H1 (cell line): Measurements from ENCODE around the gene COL4A1.

Experiments used
- BRCA1 ChIP-seq: IDR thresholded peaks from 2 replicates; pipeline ENCODE4 v1.6.1; 2012; ENCODE audit warnings: low read depth, low read length, improper control_type of control experiment
- CHD2 ChIP-seq: IDR thresholded peaks from 2 replicates; pipeline ENCODE4 v1.6.1; 2012; ENCODE audit warnings: low read length, improper control_type of control experiment
- FOSL1 ChIP-seq: IDR thresholded peaks from 2 replicates; pipeline ENCODE4 v1.6.1; 2011; ENCODE audit warnings: mild to moderate bottlenecking, low read depth, low read length, moderate library complexity; ENCODE audit not compliant: insufficient read depth
- GABPA ChIP-seq: IDR thresholded peaks from 2 replicates; pipeline ENCODE4 v1.6.1; 2011; ENCODE audit warnings: mild to moderate bottlenecking, low read length, moderate library complexity, borderline replicate concordance; ENCODE audit not compliant: insufficient read depth
- HDAC2 ChIP-seq, 2 experiments: fragments of 300-600 bp in 1 of 2; sonication (generic) in 1 of 2; IDR thresholded peaks; 2 replicates each; pipeline ENCODE4 v1.6.1; 2011 to 2012; ENCODE audit warnings: low read depth in 2 of 2, low read length in 2 of 2, mild to moderate bottlenecking in 2 of 2, moderate library complexity in 2 of 2, borderline replicate concordance in 1 of 2, inconsistent platforms in 1 of 2
- POLR2A ChIP-seq, 2 experiments: IDR thresholded peaks; 1 replicate in 1 of 2; 2 replicates in 1 of 2; pipeline ENCODE4 v1.6.1; 2011; ENCODE audit warnings: low read depth in 2 of 2, low read length in 2 of 2, mild to moderate bottlenecking in 2 of 2; ENCODE audit errors: control extremely low read depth in 1 of 2
- RAD21 ChIP-seq, 2 experiments: IDR thresholded peaks in 1 of 2; conservative IDR thresholded peaks in 1 of 2; 2 replicates each; pipeline ENCODE4 v1.6.1; 2011; ENCODE audit warnings: low read depth in 2 of 2, low read length in 2 of 2, improper control_type of control experiment in 1 of 2, inconsistent platforms in 1 of 2, mild to moderate bottlenecking in 1 of 2, moderate library complexity in 1 of 2
- SAP30 ChIP-seq: fragments of 300-600 bp; sonication (generic); IDR thresholded peaks from 2 replicates; pipeline ENCODE4 v1.7.1; 2012; ENCODE audit warnings: low read length, moderate library complexity, mild to moderate bottlenecking, inconsistent platforms; ENCODE audit not compliant: insufficient read depth, insufficient replicate concordance
- SRF ChIP-seq: IDR thresholded peaks from 2 replicates; pipeline ENCODE4 v1.6.1; 2011; ENCODE audit warnings: mild to moderate bottlenecking, low read depth, low read length, moderate library complexity
- TAF1 ChIP-seq: IDR thresholded peaks from 2 replicates; pipeline ENCODE4 v1.6.1; 2011; ENCODE audit warnings: mild to moderate bottlenecking, low read depth, low read length
- TF ChIP-seq, protein P1 (sequence below), 3 experiments: IDR thresholded peaks; 1 replicate in 2 of 3; 2 replicates in 1 of 3; pipeline versions ENCODE4 v1.5.1 to v1.6.1; 2011; ENCODE audit warnings: low read length in 3 of 3, mild to moderate bottlenecking in 3 of 3, inconsistent platforms in 2 of 3, low read depth in 1 of 3, moderate library complexity in 1 of 3; ENCODE audit not compliant: insufficient read depth in 1 of 3; ENCODE audit errors: control extremely low read depth in 1 of 3
- TF ChIP-seq, protein P2 (sequence below): IDR thresholded peaks from 2 replicates; pipeline ENCODE4 v1.6.1; 2011; ENCODE audit warnings: low read length, improper control_type of control experiment
- TF ChIP-seq, protein P3 (sequence below): IDR thresholded peaks from 2 replicates; pipeline ENCODE4 v1.6.1; 2012; ENCODE audit warnings: inconsistent platforms

DNA sequence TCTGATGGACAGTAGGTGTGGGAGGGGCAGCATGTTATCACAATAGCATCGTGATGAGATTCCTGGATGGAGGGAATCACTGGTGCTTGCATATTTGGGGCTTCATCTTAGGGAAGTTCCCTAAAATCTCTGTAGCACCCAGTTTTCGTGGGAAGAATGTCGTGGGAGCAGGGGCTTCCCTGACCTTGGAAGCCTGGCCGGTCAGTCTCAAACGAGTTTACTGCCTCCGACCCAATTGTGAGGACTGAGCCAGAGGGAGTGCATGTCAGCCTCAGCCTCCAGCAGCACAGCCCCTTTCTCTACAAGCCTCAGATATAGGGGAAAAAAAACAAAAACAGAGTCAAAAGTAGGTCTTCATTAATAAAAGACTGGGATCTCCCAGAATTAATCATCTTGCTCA, 32.3 kb upstream of the COL4A1 start:
- TF ChIP-seq, protein P1, sequence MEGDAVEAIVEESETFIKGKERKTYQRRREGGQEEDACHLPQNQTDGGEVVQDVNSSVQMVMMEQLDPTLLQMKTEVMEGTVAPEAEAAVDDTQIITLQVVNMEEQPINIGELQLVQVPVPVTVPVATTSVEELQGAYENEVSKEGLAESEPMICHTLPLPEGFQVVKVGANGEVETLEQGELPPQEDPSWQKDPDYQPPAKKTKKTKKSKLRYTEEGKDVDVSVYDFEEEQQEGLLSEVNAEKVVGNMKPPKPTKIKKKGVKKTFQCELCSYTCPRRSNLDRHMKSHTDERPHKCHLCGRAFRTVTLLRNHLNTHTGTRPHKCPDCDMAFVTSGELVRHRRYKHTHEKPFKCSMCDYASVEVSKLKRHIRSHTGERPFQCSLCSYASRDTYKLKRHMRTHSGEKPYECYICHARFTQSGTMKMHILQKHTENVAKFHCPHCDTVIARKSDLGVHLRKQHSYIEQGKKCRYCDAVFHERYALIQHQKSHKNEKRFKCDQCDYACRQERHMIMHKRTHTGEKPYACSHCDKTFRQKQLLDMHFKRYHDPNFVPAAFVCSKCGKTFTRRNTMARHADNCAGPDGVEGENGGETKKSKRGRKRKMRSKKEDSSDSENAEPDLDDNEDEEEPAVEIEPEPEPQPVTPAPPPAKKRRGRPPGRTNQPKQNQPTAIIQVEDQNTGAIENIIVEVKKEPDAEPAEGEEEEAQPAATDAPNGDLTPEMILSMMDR (IDR thresholded peaks at IDR 0.05; ENCODE audit: control extremely low read depth in 1 of 3, insufficient read depth in 1 of 3, low read depth in 1 of 3, low read length in 3 of 3) = no peak
- TF ChIP-seq FOSL1 (no peak), POLR2A (IDR thresholded peaks at IDR 0.05; ENCODE audit: control extremely low read depth in 1 of 2, low read depth in 2 of 2, low read length in 2 of 2) (no peak), SAP30 (no peak), RAD21 (IDR thresholded peaks at IDR 0.05 in 1 of 2, conservative IDR thresholded peaks at IDR 0.05 in 1 of 2; ENCODE audit: low read depth in 2 of 2, low read length in 2 of 2) (no peak), GABPA (no peak), SRF (no peak), TAF1 (no peak), HDAC2 (IDR thresholded peaks at IDR 0.05; ENCODE audit: borderline replicate concordance in 1 of 2, low read depth in 2 of 2, low read length in 2 of 2) (no peak), BRCA1 (no peak), CHD2 (no peak)
- TF ChIP-seq, protein P2, sequence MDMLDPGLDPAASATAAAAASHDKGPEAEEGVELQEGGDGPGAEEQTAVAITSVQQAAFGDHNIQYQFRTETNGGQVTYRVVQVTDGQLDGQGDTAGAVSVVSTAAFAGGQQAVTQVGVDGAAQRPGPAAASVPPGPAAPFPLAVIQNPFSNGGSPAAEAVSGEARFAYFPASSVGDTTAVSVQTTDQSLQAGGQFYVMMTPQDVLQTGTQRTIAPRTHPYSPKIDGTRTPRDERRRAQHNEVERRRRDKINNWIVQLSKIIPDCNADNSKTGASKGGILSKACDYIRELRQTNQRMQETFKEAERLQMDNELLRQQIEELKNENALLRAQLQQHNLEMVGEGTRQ = no peak
- TF ChIP-seq, protein P3, sequence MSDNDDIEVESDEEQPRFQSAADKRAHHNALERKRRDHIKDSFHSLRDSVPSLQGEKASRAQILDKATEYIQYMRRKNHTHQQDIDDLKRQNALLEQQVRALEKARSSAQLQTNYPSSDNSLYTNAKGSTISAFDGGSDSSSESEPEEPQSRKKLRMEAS = no peak
